K562 (cell line): ENCODE measurements around the gene REX1BD. TPM values are rescaled to one million over a fixed set of nuclear protein-coding genes. Genes with fewer than 3 reads are reported as not detected.

Experiments used
- BRF2 ChIP-seq: IDR thresholded peaks from 3 replicates; pipeline ENCODE4 v1.6.1; 2011; ENCODE audit warnings: borderline replicate concordance, mild to moderate bottlenecking; ENCODE audit not compliant: insufficient read length, insufficient read depth
- CBX2 ChIP-seq: fragments of 200-600 bp; sonication (generic); IDR thresholded peaks from one replicate; pipeline ENCODE4 v1.6.1; 2012; ENCODE audit warnings: mild to moderate bottlenecking, low read length, inconsistent platforms; ENCODE audit not compliant: insufficient read depth, poor library complexity, severe bottlenecking
- ESRRB ChIP-seq: fragments of 250-450 bp; sonication (Bioruptor Pico); IDR thresholded peaks from 2 replicates; pipeline ENCODE4 v1.5.0; 2020; ENCODE audit warnings: mild to moderate bottlenecking, moderate library complexity, borderline replicate concordance
- FOS ChIP-seq: IDR thresholded peaks from 3 replicates; pipeline ENCODE4 v1.6.1; 2011; ENCODE audit not compliant: insufficient read length; ENCODE audit errors: extremely low read depth
- FOXP4 ChIP-seq: sonication (generic); formaldehyde crosslinking; IDR thresholded peaks from 2 replicates; pipeline ENCODE4 v1.8.0; 2022; ENCODE audit warnings: mild to moderate bottlenecking, missing genetic modification reagents, borderline replicate concordance
- LCOR ChIP-seq: sonication (generic); formaldehyde crosslinking; IDR thresholded peaks from 2 replicates; pipeline ENCODE4 v1.8.0; 2022; ENCODE audit warnings: mild to moderate bottlenecking, missing genetic modification reagents
- MIER1 ChIP-seq: fragments of 450-650 bp; IDR thresholded peaks from 2 replicates; pipeline ENCODE4 v1.6.1; 2016; ENCODE audit warnings: antibody characterized with exemption, mild to moderate bottlenecking, low read depth
- NCOR1 ChIP-seq: fragments of 450-650 bp; IDR thresholded peaks from 2 replicates; pipeline ENCODE4 v1.6.1; 2016; ENCODE audit warnings: mild to moderate bottlenecking, moderate library complexity
- NFYB ChIP-seq: IDR thresholded peaks from 2 replicates; pipeline ENCODE4 v1.6.1; 2011; ENCODE audit warnings: mild to moderate bottlenecking, moderate library complexity; ENCODE audit not compliant: insufficient read length; ENCODE audit errors: extremely low read depth
- RBM34 ChIP-seq: fragments of 200-400 bp; formaldehyde crosslinking; IDR thresholded peaks from 2 replicates; pipeline ENCODE4 v1.6.1; 2018; ENCODE audit warnings: low read length, borderline replicate concordance; ENCODE audit not compliant: insufficient read depth
- RUNX1 ChIP-seq: sonication (generic); IDR thresholded peaks from 2 replicates; pipeline ENCODE4 v1.6.1; 2016; ENCODE audit warnings: antibody characterized with exemption, low read depth
- SMARCB1 ChIP-seq: IDR thresholded peaks from 2 replicates; pipeline ENCODE4 v1.6.1; 2011; ENCODE audit warnings: improper control_type of control experiment, low read depth; ENCODE audit not compliant: insufficient read length
- SP2 ChIP-seq: IDR thresholded peaks from 2 replicates; pipeline ENCODE4 v1.6.1; 2011; ENCODE audit warnings: mild to moderate bottlenecking, low read depth, low read length, moderate library complexity; ENCODE audit not compliant: poor library complexity, severe bottlenecking; ENCODE audit errors: extremely low read depth
- TRIM24 ChIP-seq, 2 experiments: fragments of 450-650 bp; IDR thresholded peaks; 2 replicates each; pipeline ENCODE4 v1.6.1; 2016
- TRIM28 ChIP-seq: fragments of 450-650 bp; IDR thresholded peaks from 2 replicates; pipeline ENCODE4 v1.6.1; 2017
- TSC22D4 ChIP-seq: fragments of 450-650 bp; IDR thresholded peaks from 2 replicates; pipeline ENCODE4 v1.6.1; 2016; ENCODE audit warnings: missing genetic modification characterization, missing biosample characterization, control low read depth
- XRCC4 ChIP-seq: IDR thresholded peaks from one replicate; pipeline ENCODE4 v1.6.1; 2011; ENCODE audit not compliant: insufficient read depth, insufficient read length; ENCODE audit errors: extremely low read depth
- ZC3H8 ChIP-seq: fragments of 450-650 bp; IDR thresholded peaks from 2 replicates; pipeline ENCODE4 v1.6.1; 2017
- ZNF146 ChIP-seq: IDR thresholded peaks from one replicate; pipeline ENCODE4 v1.6.1; 2018; ENCODE audit warnings: missing compliant biosample characterization; ENCODE audit not compliant: unreplicated experiment
- ZNF165 ChIP-seq: fragments of 250-450 bp; sonication (Bioruptor Pico); IDR thresholded peaks from 2 replicates; pipeline ENCODE4 v1.4.0; 2020; ENCODE audit warnings: borderline replicate concordance
- ZNF197 ChIP-seq: fragments of 200-800 bp; sonication (Bioruptor generic); IDR thresholded peaks from 2 replicates; pipeline ENCODE4 v1.6.1; 2016; ENCODE audit warnings: low read depth, missing genetic modification characterization, missing compliant biosample characterization
- ZNF23 ChIP-seq: fragments of 250-450 bp; sonication (Bioruptor Pico); IDR thresholded peaks from 2 replicates; pipeline ENCODE4 v1.4.0; 2020; ENCODE audit warnings: mild to moderate bottlenecking
- ZNF282 ChIP-seq: sonication (generic); formaldehyde crosslinking; IDR thresholded peaks from 2 replicates; pipeline ENCODE4 v1.8.1; 2023; ENCODE audit warnings: missing genetic modification reagents
- polyA plus RNA-seq, 8 experiments: library from polyadenylated mRNA; depleted of rRNA in 4 of 8; stranded (reverse) in 5 of 8; unstranded in 3 of 8; fragments of >200 nt; fragmentation: Nextera tagmentation in 2 of 8; fragmentation: Illumina TruSeq in 1 of 8; extraction: Ambion mirVana in 2 of 8; extraction: Trizol in 1 of 8; gene quantifications; 2 replicates each; pipeline versions ENCODE4 v1.2.1 to v1.2.3, GENCODE V29; 2011 to 2014; ENCODE audit warnings: inconsistent platforms in 1 of 8, missing spikeins in 1 of 8
- total RNA-seq, 7 experiments: library from RNA; depleted of rRNA in 6 of 7; stranded (reverse); fragments of >200 nt in 6 of 7; fragmentation: Illumina TruSeq in 2 of 7; extraction: Trizol in 2 of 7; gene quantifications; 2 replicates each; pipeline versions ENCODE4 v1.2.1 to v1.2.3, GENCODE V29; 2011 to 2021; ENCODE audit warnings: low replicate concordance in 1 of 7
- TF ChIP-seq, protein P1 (sequence below): IDR thresholded peaks from 2 replicates; pipeline ENCODE4 v1.6.1; 2011; ENCODE audit warnings: borderline replicate concordance, low read depth, mild to moderate bottlenecking, moderate library complexity, low read length; ENCODE audit not compliant: insufficient read depth, poor library complexity, severe bottlenecking

The REX1BD gene
- total and polyA plus RNA-seq, 9 of the 15 experiments (the other 6 are each of a cell fraction or from before 2014, with no cell fraction given), result 1.9 to 136 (median 13.8) TPM

DNA sequence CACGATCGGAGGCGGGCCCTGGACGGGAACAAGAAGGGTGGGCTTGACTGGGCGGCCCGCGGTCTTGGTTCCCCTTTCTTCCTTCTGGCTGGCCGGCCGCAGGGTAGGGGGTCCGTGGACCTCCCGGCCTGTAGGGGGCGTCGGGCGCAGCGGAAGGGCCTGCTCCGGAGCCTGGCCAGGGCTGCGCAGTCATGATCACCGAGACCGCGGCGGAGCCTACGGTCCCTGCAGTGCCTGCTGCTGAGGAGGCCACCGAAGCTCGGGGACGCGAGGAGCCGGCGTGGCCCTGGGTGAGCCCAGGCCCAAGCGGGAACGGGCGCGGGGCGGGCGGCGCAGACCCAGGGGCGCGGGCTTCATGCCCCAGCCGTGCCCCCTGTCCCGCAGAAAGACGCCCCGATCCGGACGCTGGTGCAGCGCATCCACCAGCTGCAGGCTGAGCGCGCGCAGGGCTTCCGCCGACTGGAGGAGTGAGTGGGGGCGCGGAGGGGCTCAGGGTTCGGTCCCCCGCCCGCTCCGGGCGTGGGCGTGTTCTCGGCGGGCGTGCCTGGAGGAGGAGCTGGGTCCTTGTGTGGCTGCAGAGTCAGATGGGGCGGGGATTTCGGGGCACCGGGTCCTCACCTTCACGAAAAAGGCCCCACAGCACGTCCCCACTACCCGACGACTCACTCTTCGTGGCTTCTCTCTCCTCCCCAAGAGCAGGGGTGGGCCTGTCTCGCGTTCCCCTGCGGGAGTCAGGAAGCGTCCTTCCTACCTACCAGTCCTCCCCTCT lies at the start of gene REX1BD (continued):
- TF ChIP-seq BRF2 (no peak), RUNX1 (no peak; the same call in 1 of the 2 replicates), ESRRB (CRISPR knock-in tag) (no peak), FOXP4 (peak; percentile 39; the same call in 1 of the 2 replicates), ZNF165 (CRISPR knock-in tag) (peak; percentile 38; the same call in 1 of the 2 replicates), XRCC4 (no peak), CBX2 (no peak), NFYB (no peak), RBM34 (no peak; the same call in 1 of the 2 replicates), ZNF146 (CRISPR knock-in tag) (no peak), TRIM28 (0 out of 2 replicates have a peak, but pooled peaks have one; percentile 30), ZNF197 (CRISPR knock-in tag) (no peak), ZNF23 (CRISPR knock-in tag) (no peak), SP2 (peak; percentile 89), MIER1 (no peak), ZNF282 (no peak; the same call in 1 of the 2 replicates), TSC22D4 (tag) (no peak), SMARCB1 (no peak), ZC3H8 (peak; percentile 77; the same call in 1 of the 2 replicates), LCOR (CRISPR knock-in tag) (peak; percentile 64; the same call in 1 of the 2 replicates), FOS (no peak), TRIM24 (IDR thresholded peaks at IDR 0.05) (peak; percentile 9 to 68; a peak in 2 of 4 replicates), NCOR1 (peak; percentile 33)
- TF ChIP-seq, protein P1, sequence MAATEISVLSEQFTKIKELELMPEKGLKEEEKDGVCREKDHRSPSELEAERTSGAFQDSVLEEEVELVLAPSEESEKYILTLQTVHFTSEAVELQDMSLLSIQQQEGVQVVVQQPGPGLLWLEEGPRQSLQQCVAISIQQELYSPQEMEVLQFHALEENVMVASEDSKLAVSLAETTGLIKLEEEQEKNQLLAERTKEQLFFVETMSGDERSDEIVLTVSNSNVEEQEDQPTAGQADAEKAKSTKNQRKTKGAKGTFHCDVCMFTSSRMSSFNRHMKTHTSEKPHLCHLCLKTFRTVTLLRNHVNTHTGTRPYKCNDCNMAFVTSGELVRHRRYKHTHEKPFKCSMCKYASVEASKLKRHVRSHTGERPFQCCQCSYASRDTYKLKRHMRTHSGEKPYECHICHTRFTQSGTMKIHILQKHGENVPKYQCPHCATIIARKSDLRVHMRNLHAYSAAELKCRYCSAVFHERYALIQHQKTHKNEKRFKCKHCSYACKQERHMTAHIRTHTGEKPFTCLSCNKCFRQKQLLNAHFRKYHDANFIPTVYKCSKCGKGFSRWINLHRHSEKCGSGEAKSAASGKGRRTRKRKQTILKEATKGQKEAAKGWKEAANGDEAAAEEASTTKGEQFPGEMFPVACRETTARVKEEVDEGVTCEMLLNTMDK, result peak; percentile 98
